Pons (tissue), 1 donor: Measurements from ENCODE around the gene NTM.
"Not testable (repeated sequence)": the region's sequence is repeated elsewhere in the genome, so short reads cannot be mapped to it uniquely, and the experiment has no call there.

Source experiments
- DNase-seq: peaks from one replicate; pipeline ENCODE4 v3.0.0-alpha.2; 2016; ENCODE audit warnings: low spot score

Gene NTM

GRCh38 chr11:131370090-131370751 lies at the start of gene NTM:
TSS of gene NTM (plus strand) at chr11:131370615.
- DNase-seq, result peak; percentile 95

GRCh38 chr11:131324921-131325570 lies 45.4 kb upstream of the NTM start:
- DNase-seq, result no peak

GRCh38 chr11:131326829-131327228 lies 43.6 kb upstream of the NTM start:
- DNase-seq, result no peak

GRCh38 chr11:131327421-131327820 lies 43.0 kb upstream of the NTM start:
- no peak for DNase-seq

- no peak for DNase-seq
Observed at GRCh38 chr11:131328843-131329242, 41.6 kb upstream of the NTM start.

- DNase-seq, result no peak
Observed at GRCh38 chr11:131331010-131331409, 39.4 kb upstream of the NTM start.

GRCh38 chr11:131331546-131331945 lies 38.9 kb upstream of the NTM start:
- no peak for DNase-seq

GRCh38 chr11:131334601-131335000 lies 35.8 kb upstream of the NTM start:
- no peak for DNase-seq

GRCh38 chr11:131341900-131342299 lies 28.5 kb upstream of the NTM start:
- not testable (repeated sequence) for DNase-seq

GRCh38 chr11:131342442-131342841 lies 28.0 kb upstream of the NTM start:
- DNase-seq, result not testable (repeated sequence)

- no peak for DNase-seq
Observed at GRCh38 chr11:131345406-131345805, 25.0 kb upstream of the NTM start.

GRCh38 chr11:131349368-131350086 lies 20.9 kb upstream of the NTM start:
- no peak for DNase-seq

GRCh38 chr11:131350872-131351271 lies 19.5 kb upstream of the NTM start:
- DNase-seq, result no peak

- no peak for DNase-seq
Observed at GRCh38 chr11:131351848-131352247, 18.6 kb upstream of the NTM start.

GRCh38 chr11:131353766-131354165 lies 16.6 kb upstream of the NTM start:
- no peak for DNase-seq

GRCh38 chr11:131354251-131354701 lies 16.1 kb upstream of the NTM start:
- DNase-seq, result peak; percentile 74

- DNase-seq, result no peak
Observed at GRCh38 chr11:131356206-131356605, 14.2 kb upstream of the NTM start.

- no peak for DNase-seq
Observed at GRCh38 chr11:131365329-131365930, 5.0 kb upstream of the NTM start.

GRCh38 chr11:131370901-131371790 lies 731 bp downstream of the NTM start:
- peak; percentile 63 for DNase-seq

- DNase-seq, result peak; percentile 45
Observed at GRCh38 chr11:131371791-131372104, 1.3 kb downstream of the NTM start.

- no peak for DNase-seq
Observed at GRCh38 chr11:131372234-131372962, 2.0 kb downstream of the NTM start.
